Hematopoietic multipotent progenitor cell treated with erythropoietin and hydrocortisone succinate and interleukin-3 and kit ligand, for 15 days (in vitro differentiated cells): ENCODE data around the gene IGSF21.

Experiments used
- DNase-seq: peaks from one replicate; pipeline ENCODE4 v3.0.0-alpha.2; 2015; ENCODE audit warnings: low spot score

Gene IGSF21

GRCh38 chr1:18178111-18178510 is 70.5 kb downstream of the IGSF21 start:
- no peak for DNase-seq

- DNase-seq = no peak
Observed at GRCh38 chr1:18179009-18179408, 71.4 kb downstream of the IGSF21 start.

GRCh38 chr1:18182398-18183160 is 75.0 kb downstream of the IGSF21 start:
- DNase-seq = no peak

GRCh38 chr1:18183533-18183932 is 75.9 kb downstream of the IGSF21 start:
- no peak for DNase-seq

DNA sequence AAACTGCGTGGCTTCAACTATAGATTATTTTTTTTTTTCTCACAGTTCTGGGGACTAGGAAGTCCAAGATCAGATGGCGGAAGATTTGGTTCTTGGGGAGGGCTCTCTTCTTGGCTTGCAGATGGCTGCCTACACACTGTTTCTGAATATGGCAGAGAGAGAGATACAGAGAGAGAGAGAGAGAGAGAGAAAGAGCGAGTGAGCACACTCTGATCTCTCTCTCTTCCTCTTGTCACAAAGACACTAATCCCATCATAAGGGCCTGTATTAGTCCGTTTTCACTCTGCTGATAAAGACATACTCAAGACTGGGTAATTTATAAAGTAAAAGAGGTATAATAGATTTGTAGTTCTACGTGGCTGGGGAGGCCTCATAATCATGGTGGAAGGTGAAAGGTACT is 79.5 kb downstream of the IGSF21 start:
- DNase-seq = no peak

DNA sequence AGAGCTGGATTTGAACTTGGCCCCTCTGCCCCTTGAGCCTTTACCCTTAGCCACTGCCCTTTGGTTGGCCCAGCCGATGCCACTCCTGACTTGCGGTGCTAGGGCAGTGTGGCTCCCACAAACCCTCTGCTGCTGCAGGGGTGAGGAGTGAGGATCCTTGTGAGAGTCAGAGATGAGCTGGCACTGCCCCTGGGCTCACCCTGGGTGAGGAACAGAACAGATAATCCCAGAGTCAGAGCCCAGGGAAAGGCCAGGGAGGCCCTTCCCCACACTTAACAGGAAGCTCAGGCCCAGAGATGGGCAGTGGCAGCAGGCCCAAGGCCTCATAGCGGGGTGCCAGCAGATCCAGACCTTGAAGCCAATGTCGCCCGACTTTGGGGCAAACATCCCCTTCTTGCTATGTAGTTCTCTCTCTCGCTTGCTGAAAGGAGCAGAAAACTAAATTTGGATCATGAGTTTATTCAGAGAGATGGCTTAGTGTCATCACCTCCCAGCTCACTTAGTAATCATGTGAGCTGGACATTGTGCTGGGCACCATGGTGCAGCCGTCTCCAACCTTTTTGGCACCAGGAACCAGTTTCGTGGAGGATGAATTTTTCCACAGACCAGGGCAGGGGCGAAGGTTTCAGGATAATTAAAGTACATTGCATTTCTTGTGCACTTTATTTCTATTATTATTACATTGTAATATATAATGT is 81.4 kb downstream of the IGSF21 start:
- no peak for DNase-seq

DNA sequence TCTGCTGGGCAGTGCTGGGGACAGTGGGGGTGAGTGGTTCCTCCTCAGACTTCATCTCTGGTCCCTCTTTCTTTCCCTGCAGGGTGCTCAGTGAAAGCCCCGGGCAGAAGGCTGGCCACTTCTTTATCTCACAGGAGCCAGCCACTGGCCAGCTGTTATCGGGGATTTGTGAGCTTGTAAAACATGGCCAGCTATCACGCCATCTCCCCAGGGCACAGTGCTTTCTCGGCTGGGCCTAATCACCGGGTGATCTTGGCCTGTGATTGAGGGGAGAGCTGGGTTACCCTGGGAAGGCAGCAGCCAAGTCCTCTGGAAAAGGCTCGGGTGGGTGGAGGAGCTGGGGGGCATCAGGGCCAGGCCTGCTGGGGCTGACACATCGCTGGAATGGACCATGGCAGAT is 83.0 kb downstream of the IGSF21 start:
- no peak for DNase-seq

DNA sequence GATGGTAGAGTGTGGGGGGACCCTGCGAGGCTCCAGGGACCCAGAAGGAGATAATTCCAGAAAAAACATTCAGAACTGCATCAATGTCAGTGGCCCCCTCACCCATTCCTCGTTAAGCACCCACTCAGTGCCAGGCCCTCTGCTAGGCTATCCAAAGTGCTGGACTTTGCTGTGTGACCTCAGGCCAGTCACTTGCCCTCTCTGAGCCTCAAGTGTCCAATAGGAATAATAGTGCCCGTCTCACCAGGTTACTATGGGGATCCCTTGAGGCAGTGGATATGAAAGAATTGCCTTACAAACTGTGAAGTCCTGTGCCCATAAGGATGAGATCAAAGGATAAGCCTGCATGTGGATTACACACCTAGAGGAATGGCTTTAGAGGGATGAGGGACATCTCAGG is 83.4 kb downstream of the IGSF21 start:
- DNase-seq = no peak

GRCh38 chr1:18191481-18192155 is 84.0 kb downstream of the IGSF21 start:
- DNase-seq = no peak

DNA sequence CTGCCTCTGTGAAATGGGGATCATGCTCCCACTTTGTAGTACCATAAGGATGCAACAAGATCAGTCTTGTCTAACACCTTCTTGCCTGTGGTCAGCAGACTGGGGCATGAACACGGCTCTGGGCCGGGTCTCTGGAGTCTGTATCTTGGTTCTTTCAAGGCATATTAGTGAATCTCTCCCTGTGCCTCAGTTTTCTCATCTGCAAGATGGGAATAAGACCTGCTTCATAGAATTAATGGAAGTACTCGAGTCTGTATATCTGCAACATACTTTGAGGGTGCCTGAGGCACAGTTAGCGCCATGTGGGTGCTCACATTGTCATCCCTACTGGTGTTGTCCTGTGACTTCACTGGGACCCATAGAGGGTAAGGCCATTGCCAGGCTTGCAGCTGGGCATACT is 84.6 kb downstream of the IGSF21 start:
- DNase-seq = no peak

GRCh38 chr1:18192974-18193373 is 85.4 kb downstream of the IGSF21 start:
- DNase-seq = no peak

DNA sequence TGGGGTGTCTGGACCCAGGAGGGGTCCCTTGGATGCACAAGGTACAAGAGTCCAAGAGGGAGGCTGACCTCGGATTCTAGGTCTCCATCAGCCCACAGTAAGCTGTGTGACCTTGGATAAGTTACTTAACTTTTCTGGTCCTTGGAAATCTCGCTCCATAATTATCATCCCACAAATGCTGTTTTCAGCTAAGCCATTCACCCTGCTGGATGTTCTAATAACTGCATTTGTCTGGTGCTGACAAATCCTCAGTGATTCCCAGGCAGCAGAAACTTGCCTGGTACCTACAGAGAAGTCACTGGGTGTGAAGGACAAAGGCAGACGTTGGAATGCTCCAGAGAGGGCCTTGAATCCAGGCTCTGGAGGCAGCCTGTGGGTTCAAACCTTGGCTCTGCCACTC is 89.7 kb downstream of the IGSF21 start:
- DNase-seq = no peak

DNA sequence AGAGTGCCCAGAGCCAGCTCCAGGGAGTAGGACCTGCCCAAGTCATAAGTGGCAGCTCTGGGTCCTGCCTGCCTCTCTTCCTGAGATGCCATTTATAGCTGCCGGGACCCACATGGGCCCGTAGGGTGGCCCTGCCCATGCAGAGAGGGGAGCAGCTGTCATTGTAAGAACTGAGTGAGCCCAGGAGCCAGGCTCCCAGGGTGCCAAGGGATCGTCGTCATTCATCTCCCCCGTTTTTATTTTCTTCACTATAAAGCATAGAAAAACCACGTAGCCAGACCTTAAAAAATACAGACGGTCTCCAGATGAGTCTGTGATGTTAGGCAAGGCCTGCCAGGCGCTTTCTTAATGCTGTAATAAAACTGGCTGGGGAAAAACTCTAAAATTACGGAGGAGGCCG is 90.7 kb downstream of the IGSF21 start:
- no peak for DNase-seq

DNA sequence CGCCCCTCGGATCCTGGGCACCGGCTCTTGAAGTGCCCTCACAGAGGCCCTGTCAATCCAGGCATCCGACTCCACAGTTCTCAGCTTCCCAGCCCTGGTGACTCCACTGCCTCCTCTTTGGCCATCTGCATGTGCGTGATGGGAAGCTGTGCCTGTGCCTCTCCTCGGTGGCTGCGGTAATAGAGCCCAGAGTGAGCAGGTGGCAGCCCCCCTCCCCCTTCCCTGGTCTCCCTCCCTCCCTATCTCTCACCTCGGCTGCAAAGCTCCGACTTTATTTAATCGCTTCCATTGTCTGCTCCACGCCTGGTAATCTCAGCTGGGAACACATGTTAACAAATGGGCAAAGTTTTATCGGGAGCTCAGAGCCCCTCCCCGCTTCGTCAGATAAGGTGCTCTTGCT is 91.9 kb downstream of the IGSF21 start:
- no peak for DNase-seq

- DNase-seq = no peak
Observed at GRCh38 chr1:18200136-18200717, 92.6 kb downstream of the IGSF21 start.

DNA sequence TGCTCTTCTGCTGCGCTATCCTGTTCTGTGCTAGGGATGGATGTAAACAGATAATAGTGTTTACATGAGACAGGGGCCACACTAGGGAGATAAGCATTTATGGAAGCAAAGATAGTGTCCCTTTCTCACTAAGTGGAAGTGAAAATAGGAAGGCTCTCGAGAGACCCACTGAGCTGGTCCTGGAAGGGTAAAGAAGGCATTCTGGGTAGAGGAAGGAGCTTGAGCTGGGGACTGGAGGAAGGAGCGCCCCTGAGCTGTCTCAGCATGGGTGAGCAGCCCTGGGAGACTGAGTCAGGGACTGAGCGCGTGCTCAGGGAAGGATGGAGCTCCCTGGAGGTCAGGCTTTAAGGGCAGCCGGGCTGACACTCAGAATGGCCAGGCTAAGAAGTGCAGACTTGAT is 93.3 kb downstream of the IGSF21 start:
- DNase-seq = no peak

- no peak for DNase-seq
Observed at GRCh38 chr1:18201997-18202719, 94.6 kb downstream of the IGSF21 start.

- no peak for DNase-seq
Observed at GRCh38 chr1:18203645-18204044, 96.0 kb downstream of the IGSF21 start.

DNA sequence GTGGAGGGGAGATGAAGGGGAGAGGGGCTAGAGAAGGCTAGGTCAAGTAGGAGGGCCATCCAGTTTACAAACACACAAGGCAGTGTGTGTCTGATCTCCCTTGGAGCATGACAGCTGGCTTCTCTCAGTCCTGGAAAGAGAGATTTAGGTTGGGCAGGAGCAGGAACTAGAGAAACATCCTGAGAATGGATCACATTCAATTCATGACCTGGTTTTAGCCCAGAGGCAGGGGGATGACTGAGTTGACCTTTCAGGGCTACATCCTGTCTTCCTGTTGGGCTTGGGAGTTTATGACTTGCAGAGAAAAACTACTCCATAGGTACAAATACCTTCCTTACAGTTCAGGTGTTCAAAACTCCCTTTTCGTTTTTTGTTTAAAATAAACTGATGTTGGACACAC is 97.0 kb downstream of the IGSF21 start:
- no peak for DNase-seq

- no peak for DNase-seq
Observed at GRCh38 chr1:18205319-18205718, 97.7 kb downstream of the IGSF21 start.

GRCh38 chr1:18211764-18212163 is 104.2 kb downstream of the IGSF21 start:
- no peak for DNase-seq

GRCh38 chr1:18217398-18218043 is 109.9 kb downstream of the IGSF21 start:
- DNase-seq = no peak
